OCI-LY1 (cell line): ENCODE results near the gene CLK2.

Source experiments
- EZH2 ChIP-seq: fragments of 200-600 bp; sonication (generic), shearing (Covaris generic); IDR thresholded peaks from 2 replicates; pipeline ENCODE4 v1.8.0; 2017; ENCODE audit warnings: borderline replicate concordance, mixed run types, mild to moderate bottlenecking, antibody characterized with exemption, low read length, moderate library complexity, mixed read lengths
- TF ChIP-seq, protein P1 (sequence below): fragments of 200-600 bp; sonication (generic), shearing (Covaris generic); IDR thresholded peaks from 2 replicates; pipeline ENCODE4 v1.5.1; 2017; ENCODE audit warnings: mild to moderate bottlenecking, antibody characterized with exemption, low read length, moderate library complexity, mixed read lengths

GRCh38 chr1:155320252-155320651 lies 46.9 kb upstream of the CLK2 start:
- TF ChIP-seq, protein P1, sequence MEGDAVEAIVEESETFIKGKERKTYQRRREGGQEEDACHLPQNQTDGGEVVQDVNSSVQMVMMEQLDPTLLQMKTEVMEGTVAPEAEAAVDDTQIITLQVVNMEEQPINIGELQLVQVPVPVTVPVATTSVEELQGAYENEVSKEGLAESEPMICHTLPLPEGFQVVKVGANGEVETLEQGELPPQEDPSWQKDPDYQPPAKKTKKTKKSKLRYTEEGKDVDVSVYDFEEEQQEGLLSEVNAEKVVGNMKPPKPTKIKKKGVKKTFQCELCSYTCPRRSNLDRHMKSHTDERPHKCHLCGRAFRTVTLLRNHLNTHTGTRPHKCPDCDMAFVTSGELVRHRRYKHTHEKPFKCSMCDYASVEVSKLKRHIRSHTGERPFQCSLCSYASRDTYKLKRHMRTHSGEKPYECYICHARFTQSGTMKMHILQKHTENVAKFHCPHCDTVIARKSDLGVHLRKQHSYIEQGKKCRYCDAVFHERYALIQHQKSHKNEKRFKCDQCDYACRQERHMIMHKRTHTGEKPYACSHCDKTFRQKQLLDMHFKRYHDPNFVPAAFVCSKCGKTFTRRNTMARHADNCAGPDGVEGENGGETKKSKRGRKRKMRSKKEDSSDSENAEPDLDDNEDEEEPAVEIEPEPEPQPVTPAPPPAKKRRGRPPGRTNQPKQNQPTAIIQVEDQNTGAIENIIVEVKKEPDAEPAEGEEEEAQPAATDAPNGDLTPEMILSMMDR = no peak
- TF ChIP-seq EZH2 = no peak
